ENCODE results near the gene MRNIP. TPM values are rescaled to one million over a fixed set of nuclear protein-coding genes. Genes with fewer than 3 reads are reported as not detected.

The MRNIP gene
- polyA plus RNA-seq, 2 of the 4 experiments (the other 2 are of a cell fraction), result 21.4 to 29.7 TPM

GRCh38 chr5:179879690-179880010 is 21.0 kb upstream of the MRNIP start (continued):
- TF ChIP-seq RARB (CRISPR knock-in tag; IDR thresholded peaks at IDR 0.05), result no peak

GRCh38 chr5:179879003-179879689 is 20.5 kb upstream of the MRNIP start:
- peak in 1 of 2 experiments; percentile 17; a peak in 3 of 6 replicates for ATAC-seq
- H3K4me1 ChIP-seq, result no peaks in the 10 kb centered on the region
- no peak overlapping the region for H3K27ac ChIP-seq
- no peak for DNase-seq (ENCODE audit: low read depth in 1 of 2, low spot score in 1 of 2)
- H3K4me2 ChIP-seq, result no peak overlapping the region
- ChIA-PET POLR2A (no interaction called here), CTCF (interaction anchor here (0.8 to 2.5 kb wide), 2 partner anchors 10 to 29 kb away, joined by 3 to 7 read pairs; no protein-coding TSS in a partner anchor)
- FAIRE-seq, result no peak
- WGBS (ENCODE audit: missing lambda C conversion rate), result 99% methylated on average over 25 of the region's 31 CpGs
- TF ChIP-seq NR3C1 (IDR thresholded peaks at IDR 0.05) (no peak), USF2 (IDR thresholded peaks at IDR 0.05) (no peak), EHF (CRISPR knock-in tag; IDR thresholded peaks at IDR 0.05) (no peak), CTCF (IDR thresholded peaks at IDR 0.05) (no peak), HOXB5 (CRISPR knock-in tag; IDR thresholded peaks at IDR 0.05) (no peak)
- H3K4me3 ChIP-seq, result no peak overlapping the region
- H3K9me3 ChIP-seq, result peaks cover 20% of the 10 kb centered on the region

GRCh38 chr5:179878222-179879002 is 19.8 kb upstream of the MRNIP start:
- Histone ChIP-seq H3K4me2 (no peak overlapping the region), H3K27ac (no peak overlapping the region), H3K4me1 (no peaks in the 10 kb centered on the region), H3K9me3 (peaks cover 13% of the 10 kb centered on the region), H3K4me3 (no peak overlapping the region)
- CTCF ChIA-PET, result interaction anchor here (0.8 to 2.5 kb wide), 2 partner anchors 9 to 30 kb away, joined by 3 to 7 read pairs; no protein-coding TSS in a partner anchor
- no peak for TF ChIP-seq MAZ (IDR thresholded peaks at IDR 0.05; ENCODE audit: borderline replicate concordance, low read depth, low read length)
- no peak for TF ChIP-seq RARB (CRISPR knock-in tag; IDR thresholded peaks at IDR 0.05)
- no peak for TF ChIP-seq EHMT2 (IDR thresholded peaks at IDR 0.05; ENCODE audit: low read depth)
- no peak for TF ChIP-seq FOSB (CRISPR knock-in tag; IDR thresholded peaks at IDR 0.05)
- TF ChIP-seq HOXB13 (CRISPR knock-in tag; IDR thresholded peaks at IDR 0.05; ENCODE audit: low read depth), result no peak
- TF ChIP-seq BHLHE40 (IDR thresholded peaks at IDR 0.05; ENCODE audit: low read depth, low read length), result no peak
- TF ChIP-seq FOXS1 (CRISPR knock-in tag; IDR thresholded peaks at IDR 0.05), result no peak
- no peak for TF ChIP-seq KDM1A (IDR thresholded peaks at IDR 0.05; ENCODE audit: low read depth)
- no peak for TF ChIP-seq HMGXB4 (CRISPR knock-in tag; IDR thresholded peaks at IDR 0.05; ENCODE audit: borderline replicate concordance)
- no peak for TF ChIP-seq SMC3 (IDR thresholded peaks at IDR 0.05)
- no peak for TF ChIP-seq HOXA7 (CRISPR knock-in tag; IDR thresholded peaks at IDR 0.05)
- no peak for TF ChIP-seq MYC (IDR thresholded peaks at IDR 0.05; ENCODE audit: borderline replicate concordance, low read length)
- TF ChIP-seq RFX5 (IDR thresholded peaks at IDR 0.05), result no peak
- no peak for TF ChIP-seq ZNF302 (CRISPR knock-in tag; IDR thresholded peaks at IDR 0.05)
- no peak for TF ChIP-seq CHD2 (IDR thresholded peaks at IDR 0.05; ENCODE audit: low read length, partially characterized antibody)
- no peak for TF ChIP-seq RCOR1 (IDR thresholded peaks at IDR 0.05; ENCODE audit: low read depth, low read length)
- DNase-seq (ENCODE audit: low read depth in 1 of 2, low spot score in 1 of 2) (no peak), ATAC-seq (peak; percentile 9 to 15; a peak in 2 of 6 replicates), FAIRE-seq (no peak)
- WGBS (ENCODE audit: missing lambda C conversion rate), result 91% methylated on average over 22 of the region's 26 CpGs
- POLR2A ChIA-PET, result no interaction called here
